ENCODE results near the gene NUDT7. TPM values are rescaled to one million over a fixed set of nuclear protein-coding genes. Genes with fewer than 3 reads are reported as not detected.

Gene NUDT7
- total RNA-seq, 1 experiment from 2014 or later, result 7.5 TPM

GRCh38 chr16:77759821-77760220 is 37.5 kb downstream of the NUDT7 start (continued):
- TF ChIP-seq ARID4B (CRISPR knock-in tag; IDR thresholded peaks at IDR 0.05; ENCODE audit: borderline replicate concordance) (no peak), GTF2I (CRISPR knock-in tag; conservative IDR thresholded peaks at IDR 0.05) (no peak), NR1H2 (CRISPR knock-in tag; IDR thresholded peaks at IDR 0.05) (no peak)

- peaks cover 5% of the 10 kb centered on the region for H3K9me3 Mint-ChIP-seq
- no peaks in the 10 kb centered on the region for H3K4me1 Mint-ChIP-seq
- H3K27me3 Mint-ChIP-seq (ENCODE audit: low read depth), result no peaks in the 10 kb centered on the region; the same call in 1 of the 2 replicates
- H3K4me3 Mint-ChIP-seq, result no peak overlapping the region
- CTCF ChIA-PET, result interaction anchor here (0.7 kb wide), 1 partner anchor 242 kb away, joined by 3 read pairs; no protein-coding TSS in a partner anchor
- POLR2A ChIA-PET, result interaction anchor here (0.5 kb wide), 1 partner anchor 692 kb away, joined by 3 read pairs; no protein-coding TSS in a partner anchor
- TF ChIP-seq SMAD3 (CRISPR knock-in tag; IDR thresholded peaks at IDR 0.05; ENCODE audit: borderline replicate concordance) (no peak), MXD4 (CRISPR knock-in tag; IDR thresholded peaks at IDR 0.05; ENCODE audit: borderline replicate concordance) (no peak), ZNF671 (CRISPR knock-in tag; IDR thresholded peaks at IDR 0.05) (no peak), NR2C2 (CRISPR knock-in tag; IDR thresholded peaks at IDR 0.05) (no peak), HMGA2 (CRISPR knock-in tag; IDR thresholded peaks at IDR 0.05) (no peak), SOX15 (CRISPR knock-in tag; IDR thresholded peaks at IDR 0.05) (no peak), JUN (CRISPR knock-in tag; IDR thresholded peaks at IDR 0.05) (no peak), IRF2 (CRISPR knock-in tag; IDR thresholded peaks at IDR 0.05; ENCODE audit: borderline replicate concordance, low read depth) (no peak), JAZF1 (CRISPR knock-in tag; IDR thresholded peaks at IDR 0.05) (no peak), ZBTB43 (CRISPR knock-in tag; IDR thresholded peaks at IDR 0.05) (no peak), GTF2I (CRISPR knock-in tag; conservative IDR thresholded peaks at IDR 0.05) (no peak), ZNF317 (CRISPR knock-in tag; IDR thresholded peaks at IDR 0.05; ENCODE audit: borderline replicate concordance, low read depth) (no peak), ZNF219 (CRISPR knock-in tag; IDR thresholded peaks at IDR 0.05; ENCODE audit: borderline replicate concordance) (no peak)
- TF ChIP-seq, protein P1, sequence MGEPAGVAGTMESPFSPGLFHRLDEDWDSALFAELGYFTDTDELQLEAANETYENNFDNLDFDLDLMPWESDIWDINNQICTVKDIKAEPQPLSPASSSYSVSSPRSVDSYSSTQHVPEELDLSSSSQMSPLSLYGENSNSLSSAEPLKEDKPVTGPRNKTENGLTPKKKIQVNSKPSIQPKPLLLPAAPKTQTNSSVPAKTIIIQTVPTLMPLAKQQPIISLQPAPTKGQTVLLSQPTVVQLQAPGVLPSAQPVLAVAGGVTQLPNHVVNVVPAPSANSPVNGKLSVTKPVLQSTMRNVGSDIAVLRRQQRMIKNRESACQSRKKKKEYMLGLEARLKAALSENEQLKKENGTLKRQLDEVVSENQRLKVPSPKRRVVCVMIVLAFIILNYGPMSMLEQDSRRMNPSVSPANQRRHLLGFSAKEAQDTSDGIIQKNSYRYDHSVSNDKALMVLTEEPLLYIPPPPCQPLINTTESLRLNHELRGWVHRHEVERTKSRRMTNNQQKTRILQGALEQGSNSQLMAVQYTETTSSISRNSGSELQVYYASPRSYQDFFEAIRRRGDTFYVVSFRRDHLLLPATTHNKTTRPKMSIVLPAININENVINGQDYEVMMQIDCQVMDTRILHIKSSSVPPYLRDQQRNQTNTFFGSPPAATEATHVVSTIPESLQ (CRISPR knock-in tag; IDR thresholded peaks at IDR 0.05), result no peak
- TF ChIP-seq, protein P2, sequence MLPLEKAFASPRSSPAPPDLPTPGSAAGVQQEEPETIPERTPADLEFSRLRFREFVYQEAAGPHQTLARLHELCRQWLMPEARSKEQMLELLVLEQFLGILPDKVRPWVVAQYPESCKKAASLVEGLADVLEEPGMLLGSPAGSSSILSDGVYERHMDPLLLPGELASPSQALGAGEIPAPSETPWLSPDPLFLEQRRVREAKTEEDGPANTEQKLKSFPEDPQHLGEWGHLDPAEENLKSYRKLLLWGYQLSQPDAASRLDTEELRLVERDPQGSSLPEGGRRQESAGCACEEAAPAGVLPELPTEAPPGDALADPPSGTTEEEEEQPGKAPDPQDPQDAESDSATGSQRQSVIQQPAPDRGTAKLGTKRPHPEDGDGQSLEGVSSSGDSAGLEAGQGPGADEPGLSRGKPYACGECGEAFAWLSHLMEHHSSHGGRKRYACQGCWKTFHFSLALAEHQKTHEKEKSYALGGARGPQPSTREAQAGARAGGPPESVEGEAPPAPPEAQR (CRISPR knock-in tag; IDR thresholded peaks at IDR 0.05), result no peak
- TF ChIP-seq, protein P3, sequence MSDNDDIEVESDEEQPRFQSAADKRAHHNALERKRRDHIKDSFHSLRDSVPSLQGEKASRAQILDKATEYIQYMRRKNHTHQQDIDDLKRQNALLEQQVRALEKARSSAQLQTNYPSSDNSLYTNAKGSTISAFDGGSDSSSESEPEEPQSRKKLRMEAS (CRISPR knock-in tag; IDR thresholded peaks at IDR 0.05), result no peak
- TF ChIP-seq, protein P4, sequence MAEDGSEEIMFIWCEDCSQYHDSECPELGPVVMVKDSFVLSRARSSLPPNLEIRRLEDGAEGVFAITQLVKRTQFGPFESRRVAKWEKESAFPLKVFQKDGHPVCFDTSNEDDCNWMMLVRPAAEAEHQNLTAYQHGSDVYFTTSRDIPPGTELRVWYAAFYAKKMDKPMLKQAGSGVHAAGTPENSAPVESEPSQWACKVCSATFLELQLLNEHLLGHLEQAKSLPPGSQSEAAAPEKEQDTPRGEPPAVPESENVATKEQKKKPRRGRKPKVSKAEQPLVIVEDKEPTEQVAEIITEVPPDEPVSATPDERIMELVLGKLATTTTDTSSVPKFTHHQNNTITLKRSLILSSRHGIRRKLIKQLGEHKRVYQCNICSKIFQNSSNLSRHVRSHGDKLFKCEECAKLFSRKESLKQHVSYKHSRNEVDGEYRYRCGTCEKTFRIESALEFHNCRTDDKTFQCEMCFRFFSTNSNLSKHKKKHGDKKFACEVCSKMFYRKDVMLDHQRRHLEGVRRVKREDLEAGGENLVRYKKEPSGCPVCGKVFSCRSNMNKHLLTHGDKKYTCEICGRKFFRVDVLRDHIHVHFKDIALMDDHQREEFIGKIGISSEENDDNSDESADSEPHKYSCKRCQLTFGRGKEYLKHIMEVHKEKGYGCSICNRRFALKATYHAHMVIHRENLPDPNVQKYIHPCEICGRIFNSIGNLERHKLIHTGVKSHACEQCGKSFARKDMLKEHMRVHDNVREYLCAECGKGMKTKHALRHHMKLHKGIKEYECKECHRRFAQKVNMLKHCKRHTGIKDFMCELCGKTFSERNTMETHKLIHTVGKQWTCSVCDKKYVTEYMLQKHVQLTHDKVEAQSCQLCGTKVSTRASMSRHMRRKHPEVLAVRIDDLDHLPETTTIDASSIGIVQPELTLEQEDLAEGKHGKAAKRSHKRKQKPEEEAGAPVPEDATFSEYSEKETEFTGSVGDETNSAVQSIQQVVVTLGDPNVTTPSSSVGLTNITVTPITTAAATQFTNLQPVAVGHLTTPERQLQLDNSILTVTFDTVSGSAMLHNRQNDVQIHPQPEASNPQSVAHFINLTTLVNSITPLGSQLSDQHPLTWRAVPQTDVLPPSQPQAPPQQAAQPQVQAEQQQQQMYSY (CRISPR knock-in tag; IDR thresholded peaks at IDR 0.05), result no peak
- ATAC-seq (no peak), DNase-seq (ENCODE audit: low spot score) (no peak)
- no peaks in the 10 kb centered on the region for H3K36me3 Mint-ChIP-seq
- H3K27ac Mint-ChIP-seq, result no peak overlapping the region
Measured at GRCh38 chr16:77760800-77761199, 38.5 kb downstream of the NUDT7 start.
